Stomach (tissue), 9 donors: Measurements from ENCODE around the gene FBXO11. TPM values are rescaled to one million over a fixed set of nuclear protein-coding genes. Genes with fewer than 3 reads are reported as not detected.

Experiments
- DNase-seq, 2 donors: peaks; one replicate each; pipeline versions ENCODE4 v3.0.0 to v3.0.0-alpha.2; 2013 to 2019
- H3K27ac ChIP-seq, 5 donors: fragments of 200-600 bp in 4 of 5; sonication (generic) in 4 of 5; one replicate each; pipeline ENCODE4 v1.5.1; 2013 to 2019; ENCODE audit warnings: mild to moderate bottlenecking in 1 of 5, moderate library complexity in 1 of 5
- H3K27me3 ChIP-seq, 3 donors: fragments of 200-600 bp; sonication (generic); one replicate each; pipeline ENCODE4 v1.5.1; 2017 to 2019; ENCODE audit warnings: mixed run types in 1 of 3
- H3K36me3 ChIP-seq, 4 donors: fragments of 200-600 bp; sonication (generic); 1 replicate in 3 of 4; 2 replicates in 1 of 4; pipeline ENCODE4 v1.5.1; 2016 to 2019
- H3K4me1 ChIP-seq, 4 donors: fragments of 200-600 bp; sonication (generic); one replicate each; pipeline ENCODE4 v1.5.1; 2016 to 2019
- H3K4me3 ChIP-seq, 4 donors: fragments of 200-600 bp; sonication (generic) in 3 of 4; one replicate each; pipeline ENCODE4 v1.5.1; 2016 to 2019; ENCODE audit warnings: mild to moderate bottlenecking in 1 of 4
- H3K9me3 ChIP-seq, 4 donors: fragments of 200-600 bp; sonication (generic); one replicate each; pipeline ENCODE4 v1.5.1; 2016 to 2019
- CTCF ChIP-seq, 7 experiments: fragments of 450-650 bp in 4 of 7; fragments of 200-600 bp in 3 of 7; sonication (generic) in 3 of 7; IDR thresholded peaks; one replicate each; pipeline ENCODE4 v1.5.1; 2016 to 2019; ENCODE audit warnings: antibody characterized with exemption in 7 of 7, control low read depth in 2 of 7, mild to moderate bottlenecking in 1 of 7
- EP300 ChIP-seq: sonication (generic); formaldehyde crosslinking; IDR thresholded peaks from one replicate; pipeline ENCODE4 v1.6.1; 2017; ENCODE audit warnings: antibody characterized with exemption
- POLR2A ChIP-seq, 4 donors: fragments of 450-650 bp; IDR thresholded peaks; one replicate each; pipeline ENCODE4 v1.6.1; 2016; ENCODE audit warnings: antibody characterized with exemption in 4 of 4, control low read depth in 2 of 4, mild to moderate bottlenecking in 1 of 4, moderate library complexity in 1 of 4
- POLR2AphosphoS5 ChIP-seq, 3 donors: sonication (generic); formaldehyde crosslinking; IDR thresholded peaks; one replicate each; pipeline ENCODE4 v1.6.1; 2016; ENCODE audit warnings: antibody characterized with exemption in 3 of 3
- WGBS, 5 donors: extraction: QIAGEN DNeasy Blood & Tissue Kit in 3 of 5; methylation state at CpG; one replicate each; pipeline versions ENCODE4 v1.1.5 to v1.1.7; 2013 to 2018; 5-methylcytosine and 5-hydroxymethylcytosine counted together
- intact Hi-C: fragments of 100-400 bp; cut with DNase I; formaldehyde crosslinking; loops from one replicate; pipeline ENCODE4 v1.15.1; 2023; ENCODE audit warnings: low total_unique reads
- polyA plus RNA-seq, 3 donors: library from polyadenylated mRNA; stranded (reverse); fragments of 200-250 nt; gene quantifications; one replicate each; pipeline ENCODE4 v1.2.3, GENCODE V29; 2013
- total RNA-seq, 5 donors: library from RNA; depleted of rRNA; stranded (reverse); fragments of >200 nt; gene quantifications; one replicate each; pipeline versions ENCODE4 v1.1.0 to v1.2.3, GENCODE V29; 2014 to 2016
- donor health status: healthy with polysubstance abuse.
- donor health status: Bipolar disorder and iron deficiency.
- donor health status: healthy.

FBXO11 gene
- total and polyA plus RNA-seq, 8 donors: 7.6 to 120 (median 30.8) TPM

DNA sequence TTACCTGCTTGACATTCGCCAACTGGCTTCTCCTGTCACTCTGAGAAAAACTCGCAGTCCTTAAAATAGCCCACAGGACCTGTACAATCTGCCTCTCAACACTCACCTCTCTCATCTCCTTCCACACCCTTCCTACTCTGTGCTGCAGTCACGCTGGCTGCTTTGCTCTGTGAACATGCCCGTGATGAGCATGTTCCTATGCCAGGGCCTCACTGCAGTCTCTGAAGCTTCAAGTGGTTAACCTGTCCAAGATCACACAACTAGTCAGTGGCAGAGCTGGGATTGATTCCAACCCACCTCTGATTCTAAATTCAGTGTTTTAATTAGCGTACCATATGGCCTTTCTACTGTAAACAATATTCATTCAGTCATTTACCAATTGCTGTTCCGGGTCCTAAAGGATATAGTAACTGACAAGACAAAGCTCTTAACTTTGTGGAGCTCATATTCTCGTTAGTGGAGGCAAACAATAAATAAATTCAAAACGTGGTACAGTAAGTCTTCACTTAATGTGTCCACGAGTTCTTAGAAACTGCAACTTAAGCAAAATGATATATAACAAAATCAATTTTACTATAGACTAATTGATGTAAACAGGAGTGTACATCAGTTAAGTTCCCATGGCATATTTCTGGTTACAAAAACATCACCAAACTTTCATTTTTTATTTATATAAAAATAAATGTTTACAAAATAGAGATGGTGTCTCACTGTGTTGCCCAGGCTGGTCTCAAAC is 38.9 kb upstream of the FBXO11 start:
- Histone ChIP-seq H3K9me3 (no peaks in the 10 kb centered on the region), H3K36me3 (no peaks in the 10 kb centered on the region), H3K27me3 (no peaks in the 10 kb centered on the region), H3K27ac (no peak overlapping the region), H3K4me3 (no peak overlapping the region), H3K4me1 (no peaks in the 10 kb centered on the region)
- DNase-seq: no peak
- 63 to 74% (median 66%) methylated on average over 9 of the region's 9 CpGs for WGBS, 5 donors
- TF ChIP-seq POLR2AphosphoS5 (IDR thresholded peaks at IDR 0.05): no peak
- TF ChIP-seq CTCF (IDR thresholded peaks at IDR 0.05): no peak
- TF ChIP-seq POLR2A (IDR thresholded peaks at IDR 0.05): no peak
- no peak for TF ChIP-seq EP300
- intact Hi-C loops: no loop called here

GRCh38 chr2:47941936-47942335 is 35.6 kb upstream of the FBXO11 start:
- H3K4me3 ChIP-seq: no peak overlapping the region
- no peaks in the 10 kb centered on the region for H3K9me3 ChIP-seq
- no peak overlapping the region for H3K27ac ChIP-seq
- WGBS, 5 donors: 61 to 89% (median 80%) methylated on average over 2 of the region's 2 CpGs
- no peaks in the 10 kb centered on the region for H3K27me3 ChIP-seq
- DNase-seq: no peak
- no peaks in the 10 kb centered on the region for H3K4me1 ChIP-seq
- intact Hi-C loops: no loop called here
- H3K36me3 ChIP-seq: no peaks in the 10 kb centered on the region
- no peak for TF ChIP-seq EP300
- no peak for TF ChIP-seq POLR2A (IDR thresholded peaks at IDR 0.05)
- TF ChIP-seq CTCF (IDR thresholded peaks at IDR 0.05): no peak
- TF ChIP-seq POLR2AphosphoS5 (IDR thresholded peaks at IDR 0.05): no peak

DNA sequence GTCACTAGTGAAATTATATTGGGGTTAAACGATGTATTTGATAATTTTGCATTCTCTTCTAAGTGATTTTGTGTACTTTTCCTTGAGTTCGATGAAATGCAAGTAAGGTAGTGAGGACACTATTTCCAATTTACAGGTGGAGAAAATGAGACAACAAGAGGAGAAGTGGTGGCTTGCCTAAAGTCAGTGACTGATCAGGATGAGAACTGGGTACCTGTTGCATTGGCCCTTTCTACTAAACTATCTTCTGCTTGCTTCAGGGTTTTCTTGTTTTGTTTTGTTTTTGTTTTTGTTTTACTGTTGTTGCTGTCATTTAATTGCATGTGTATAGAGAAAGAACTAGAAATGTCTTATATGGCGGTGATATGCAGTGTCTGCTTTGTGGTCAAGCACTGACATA is 31.4 kb upstream of the FBXO11 start:
- H3K4me3 ChIP-seq: no peak overlapping the region
- no peak overlapping the region for H3K27ac ChIP-seq
- H3K27me3 ChIP-seq: no peaks in the 10 kb centered on the region
- no peak for TF ChIP-seq POLR2AphosphoS5 (IDR thresholded peaks at IDR 0.05)
- no peak for TF ChIP-seq POLR2A (IDR thresholded peaks at IDR 0.05)
- no peak for TF ChIP-seq EP300
- no peak for TF ChIP-seq CTCF (IDR thresholded peaks at IDR 0.05)
- DNase-seq: no peak
- H3K36me3 ChIP-seq: no peaks in the 10 kb centered on the region
- intact Hi-C loops: no loop called here
- 83 to 94% (median 91%) methylated on average over 3 of the region's 3 CpGs for WGBS, 5 donors
- H3K9me3 ChIP-seq: no peaks in the 10 kb centered on the region
- no peaks in the 10 kb centered on the region for H3K4me1 ChIP-seq

GRCh38 chr2:47935071-47935470 is 28.8 kb upstream of the FBXO11 start:
- no peak for TF ChIP-seq CTCF (IDR thresholded peaks at IDR 0.05)
- TF ChIP-seq POLR2AphosphoS5 (IDR thresholded peaks at IDR 0.05): no peak
- TF ChIP-seq EP300: no peak
- no peak for TF ChIP-seq POLR2A (IDR thresholded peaks at IDR 0.05)
- Histone ChIP-seq H3K27ac (no peak overlapping the region), H3K36me3 (no peaks in the 10 kb centered on the region), H3K4me1 (no peaks in the 10 kb centered on the region), H3K4me3 (no peak overlapping the region), H3K9me3 (no peaks in the 10 kb centered on the region), H3K27me3 (no peaks in the 10 kb centered on the region)
- 82 to 90% (median 83%) methylated on average over 4 of the region's 4 CpGs for WGBS, 5 donors
- no peak for DNase-seq
- intact Hi-C loops: no loop called here
